GM20000 (cell line): ENCODE measurements around the gene PACC1.

Experiments used
- DNase-seq: peaks from one replicate; pipeline ENCODE4 v3.0.0; 2012; ENCODE audit warnings: low spot score
- TF ChIP-seq, protein P1 (sequence below): IDR thresholded peaks from 2 replicates; pipeline ENCODE4 v1.5.1; 2012; ENCODE audit warnings: mild to moderate bottlenecking, control low read depth; ENCODE audit errors: extremely low read depth, missing control alignments

Gene PACC1

GRCh38 chr1:212414328-212415106, at the start of gene PACC1:
PACC1 (minus strand) TSS chr1:212414886; CDS start chr1:212414757, 129 bp downstream.
- TF ChIP-seq, protein P1, sequence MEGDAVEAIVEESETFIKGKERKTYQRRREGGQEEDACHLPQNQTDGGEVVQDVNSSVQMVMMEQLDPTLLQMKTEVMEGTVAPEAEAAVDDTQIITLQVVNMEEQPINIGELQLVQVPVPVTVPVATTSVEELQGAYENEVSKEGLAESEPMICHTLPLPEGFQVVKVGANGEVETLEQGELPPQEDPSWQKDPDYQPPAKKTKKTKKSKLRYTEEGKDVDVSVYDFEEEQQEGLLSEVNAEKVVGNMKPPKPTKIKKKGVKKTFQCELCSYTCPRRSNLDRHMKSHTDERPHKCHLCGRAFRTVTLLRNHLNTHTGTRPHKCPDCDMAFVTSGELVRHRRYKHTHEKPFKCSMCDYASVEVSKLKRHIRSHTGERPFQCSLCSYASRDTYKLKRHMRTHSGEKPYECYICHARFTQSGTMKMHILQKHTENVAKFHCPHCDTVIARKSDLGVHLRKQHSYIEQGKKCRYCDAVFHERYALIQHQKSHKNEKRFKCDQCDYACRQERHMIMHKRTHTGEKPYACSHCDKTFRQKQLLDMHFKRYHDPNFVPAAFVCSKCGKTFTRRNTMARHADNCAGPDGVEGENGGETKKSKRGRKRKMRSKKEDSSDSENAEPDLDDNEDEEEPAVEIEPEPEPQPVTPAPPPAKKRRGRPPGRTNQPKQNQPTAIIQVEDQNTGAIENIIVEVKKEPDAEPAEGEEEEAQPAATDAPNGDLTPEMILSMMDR: no peak
- DNase-seq: peak; percentile 97

GRCh38 chr1:212463565-212464285, 49.0 kb upstream of the PACC1 start:
- TF ChIP-seq, protein P1: no peak
- DNase-seq: no peak

DNA sequence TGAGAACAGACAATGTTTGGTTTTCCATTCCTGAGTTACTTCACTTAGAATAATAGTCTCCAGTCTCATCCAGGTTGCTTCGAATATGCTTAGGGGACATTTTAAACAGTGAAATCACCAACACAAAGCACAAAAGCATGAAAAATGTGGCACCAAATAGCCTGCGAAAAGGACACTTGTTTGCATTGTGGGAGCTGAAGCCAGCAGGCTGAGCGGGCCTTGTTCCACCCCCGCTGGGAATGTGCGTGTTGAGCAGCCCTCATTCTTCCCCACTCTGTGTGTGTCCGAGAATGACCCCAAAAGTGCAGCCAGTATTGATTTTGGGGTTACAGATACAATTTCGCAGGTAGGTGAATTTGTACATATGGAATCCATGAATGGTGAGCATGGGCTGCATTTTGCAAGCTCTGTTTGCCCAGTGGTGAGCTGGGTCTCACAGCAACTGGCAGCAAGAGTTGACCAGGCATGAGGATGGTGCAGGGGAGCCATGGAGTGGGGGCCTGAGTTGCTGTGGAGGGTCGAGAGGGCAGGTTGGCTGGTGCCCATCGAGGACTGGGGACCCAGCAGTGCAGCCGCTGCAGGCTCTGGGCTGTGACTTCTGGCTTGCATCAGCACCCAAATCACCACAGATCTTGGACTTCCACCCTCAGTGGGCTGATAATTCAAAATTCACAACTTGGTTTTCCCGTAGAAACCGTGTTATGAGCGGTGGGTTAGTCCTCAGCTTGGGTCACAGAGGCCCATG, 47.4 kb upstream of the PACC1 start:
- TF ChIP-seq, protein P1: no peak
- no peak for DNase-seq

- TF ChIP-seq, protein P1: no peak
- DNase-seq: no peak
These were observed 45.7 kb upstream of the PACC1 start for GRCh38 chr1:212460376-212460775.

DNA sequence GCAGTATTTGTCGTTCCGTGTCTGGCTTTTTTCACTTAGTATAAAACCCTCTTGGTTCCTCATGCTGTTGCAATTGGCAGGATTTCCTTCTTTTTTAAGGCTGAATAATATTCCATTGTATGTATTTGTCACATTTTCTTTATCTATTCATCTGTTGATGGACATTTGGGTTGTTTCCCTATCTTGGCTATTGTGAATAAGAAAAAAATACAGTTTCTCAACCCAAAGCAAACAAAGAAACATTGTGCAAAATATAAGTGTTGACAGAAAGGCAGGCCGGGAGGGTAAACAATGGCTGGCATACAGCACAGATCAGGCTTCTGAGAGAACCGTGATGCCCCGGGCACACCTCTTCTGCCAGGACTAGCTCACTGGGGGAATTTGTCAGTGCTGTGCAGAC, 45.0 kb upstream of the PACC1 start:
- no peak for DNase-seq
- TF ChIP-seq, protein P1: no peak

DNA sequence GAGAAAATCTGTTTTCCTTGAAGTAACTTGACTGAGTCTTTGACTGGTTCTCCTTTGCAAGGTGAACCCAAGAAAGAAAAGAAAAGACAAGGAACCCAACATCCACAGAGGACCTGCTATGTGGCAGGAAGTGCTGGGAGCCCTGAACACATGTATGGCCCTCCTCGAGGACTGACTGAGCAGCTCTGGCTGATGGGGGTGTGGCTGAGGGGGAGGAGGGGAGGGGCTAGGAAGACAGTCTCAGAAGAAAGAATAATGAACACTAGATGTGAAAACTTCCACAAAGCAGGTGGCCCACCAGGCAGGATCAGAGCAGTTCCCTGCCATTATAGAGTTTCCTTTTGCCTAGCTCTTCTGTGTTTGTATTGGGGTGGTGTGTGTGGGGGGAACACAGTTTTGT, 44.1 kb upstream of the PACC1 start:
- DNase-seq: no peak
- TF ChIP-seq, protein P1: no peak
